ENCODE data around the gene VAMP2.

Gene VAMP2

DNA sequence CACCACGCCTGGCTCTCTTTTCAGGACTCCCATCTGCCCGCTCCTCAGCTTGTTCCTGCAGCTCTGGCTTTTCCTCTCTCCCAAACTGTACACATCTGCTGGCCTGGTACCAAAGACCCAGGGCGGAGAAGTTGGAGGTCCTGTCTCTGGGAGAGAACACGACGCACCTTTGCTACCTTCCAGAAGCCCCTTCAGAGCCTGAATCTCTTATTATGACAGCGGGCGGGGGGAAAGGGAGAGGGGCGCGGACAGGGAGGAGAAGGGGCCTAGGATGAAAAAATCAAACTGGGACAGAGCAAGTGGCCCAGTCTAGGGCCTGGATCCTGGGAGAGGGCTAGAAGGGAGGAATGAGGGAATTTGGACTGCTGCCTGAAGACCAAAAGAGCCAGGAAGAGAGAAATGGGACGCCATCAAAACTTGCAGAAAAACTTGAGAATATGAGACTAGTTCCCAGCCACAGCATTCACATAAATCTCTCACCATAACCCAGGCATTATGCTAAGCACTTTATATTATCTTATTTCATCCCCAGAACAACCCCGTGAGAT is 8.1 kb downstream of the VAMP2 start:
- ATAC-seq, result no peak

DNA sequence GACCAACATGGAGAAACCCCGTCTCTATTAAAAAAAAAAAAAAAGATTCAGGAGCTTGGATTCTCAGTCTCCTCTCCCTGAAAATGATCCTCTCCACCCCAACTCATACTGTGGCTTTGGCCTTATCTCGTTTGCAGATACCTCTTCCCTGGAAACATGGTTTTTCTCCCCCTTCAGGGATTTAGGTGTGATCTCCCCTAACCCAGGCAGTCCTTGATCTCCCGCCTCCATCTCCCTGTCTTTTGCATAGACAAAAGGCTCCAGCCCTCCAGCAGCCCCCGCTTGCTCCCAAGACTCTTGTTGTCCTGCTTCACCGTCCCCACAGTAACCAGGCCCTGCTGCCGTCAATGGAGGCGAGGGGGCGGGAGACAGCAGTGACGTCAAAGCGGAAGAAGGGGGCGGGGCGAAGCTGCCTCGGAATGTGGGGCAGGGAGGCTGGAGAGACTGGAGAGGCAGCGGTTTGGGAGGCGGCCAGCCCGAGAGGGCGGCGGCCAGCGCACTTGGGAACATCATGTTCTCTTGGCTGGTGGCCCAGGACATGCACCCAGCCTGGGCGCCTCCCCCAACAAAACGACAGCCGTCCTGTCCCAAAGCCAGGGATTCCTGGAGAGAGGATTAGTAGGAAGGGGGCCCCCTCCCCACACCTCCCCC is 8.7 kb downstream of the VAMP2 start:
- ATAC-seq, result no peak

DNA sequence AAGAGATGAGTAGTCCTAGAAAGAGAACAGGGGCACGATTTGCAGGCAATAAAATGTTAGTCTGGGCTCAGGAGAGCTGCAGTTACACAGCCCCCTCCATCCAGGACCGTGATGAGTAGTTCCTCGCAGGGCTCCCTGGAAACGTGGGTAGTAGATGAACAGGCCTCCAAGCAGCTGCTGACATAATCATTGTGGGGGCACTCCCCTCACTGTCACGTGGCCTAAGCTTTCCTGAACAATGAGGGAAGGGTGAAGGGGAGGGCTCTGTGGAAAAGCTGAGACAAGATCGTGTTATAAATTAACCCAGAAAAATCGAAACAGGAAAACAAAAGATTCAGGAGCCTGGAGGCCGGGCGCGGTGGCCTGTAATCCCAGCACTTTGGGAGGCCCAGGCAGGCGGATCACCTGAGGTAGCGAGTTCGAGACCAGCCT is 9.2 kb downstream of the VAMP2 start:
- no peak for ATAC-seq

- ATAC-seq, result no peak
Observed at GRCh38 chr17:8153031-8153451, 9.7 kb downstream of the VAMP2 start.

DNA sequence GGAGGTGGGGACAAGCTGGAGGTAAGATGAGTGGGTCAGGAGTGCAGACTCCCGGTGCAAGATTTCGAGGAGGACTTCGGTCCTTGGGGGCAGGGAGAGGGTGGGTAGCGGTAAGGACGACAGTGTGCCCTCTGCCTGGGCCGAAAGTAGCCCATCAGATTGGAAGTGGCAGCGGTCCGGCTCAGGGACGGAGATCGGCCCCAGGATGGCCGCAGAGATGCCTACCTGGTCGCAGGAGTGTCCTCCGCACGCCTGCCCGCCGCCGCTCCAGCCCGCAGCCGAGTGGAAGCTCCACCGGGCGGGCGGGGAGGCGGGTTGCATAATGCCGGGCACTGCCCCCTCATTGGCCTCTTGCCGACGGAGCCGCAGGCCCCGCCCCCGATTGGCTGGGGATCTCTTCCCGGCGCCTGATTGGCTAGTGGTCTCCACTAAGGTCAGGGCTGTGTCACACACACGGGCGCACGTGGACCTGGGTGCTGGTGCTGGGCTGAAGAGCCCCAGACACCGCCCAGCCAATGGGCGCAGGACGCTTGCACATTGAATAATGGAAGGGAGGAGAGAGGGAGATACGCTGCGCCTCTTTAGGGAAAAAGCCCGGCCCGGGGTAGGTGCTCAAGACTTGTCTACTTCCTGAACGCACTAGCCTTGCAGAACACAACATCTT is 10.5 kb downstream of the VAMP2 start, which contains the start of gene PER1:
Gene PER1 (minus strand): TSS at position 293 of the 664 bp plus-strand sequence. CDS start 1,698 bp downstream, outside the sequence.
- ATAC-seq, result peak; percentile 37 to 44

DNA sequence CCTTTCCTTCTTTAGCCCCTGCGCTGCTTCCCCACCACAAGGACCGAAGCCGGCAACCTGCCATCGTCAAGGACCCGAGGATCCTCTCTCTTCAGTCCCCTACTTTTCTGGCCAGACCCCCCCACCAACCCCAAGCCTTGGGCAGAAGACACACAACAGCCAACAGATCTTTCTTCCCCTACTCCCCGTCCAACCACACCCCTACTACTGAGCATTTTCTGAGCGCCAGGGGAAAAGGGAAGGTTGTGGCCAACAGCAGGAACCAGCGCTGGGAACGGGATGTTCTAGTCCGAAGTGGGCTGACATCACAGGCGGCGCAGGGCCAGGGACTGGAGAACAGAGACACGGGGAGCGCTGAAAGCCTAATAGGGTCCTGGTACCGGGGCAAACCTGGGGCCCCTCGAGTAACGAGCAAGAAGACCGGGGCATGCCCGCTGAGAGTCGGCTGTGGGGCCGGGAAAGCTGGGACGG is 11.1 kb downstream of the VAMP2 start:
- no peak for ATAC-seq

- ATAC-seq, result peak; percentile 41 to 54
Observed at GRCh38 chr17:8151120-8151640, 11.6 kb downstream of the VAMP2 start.

DNA sequence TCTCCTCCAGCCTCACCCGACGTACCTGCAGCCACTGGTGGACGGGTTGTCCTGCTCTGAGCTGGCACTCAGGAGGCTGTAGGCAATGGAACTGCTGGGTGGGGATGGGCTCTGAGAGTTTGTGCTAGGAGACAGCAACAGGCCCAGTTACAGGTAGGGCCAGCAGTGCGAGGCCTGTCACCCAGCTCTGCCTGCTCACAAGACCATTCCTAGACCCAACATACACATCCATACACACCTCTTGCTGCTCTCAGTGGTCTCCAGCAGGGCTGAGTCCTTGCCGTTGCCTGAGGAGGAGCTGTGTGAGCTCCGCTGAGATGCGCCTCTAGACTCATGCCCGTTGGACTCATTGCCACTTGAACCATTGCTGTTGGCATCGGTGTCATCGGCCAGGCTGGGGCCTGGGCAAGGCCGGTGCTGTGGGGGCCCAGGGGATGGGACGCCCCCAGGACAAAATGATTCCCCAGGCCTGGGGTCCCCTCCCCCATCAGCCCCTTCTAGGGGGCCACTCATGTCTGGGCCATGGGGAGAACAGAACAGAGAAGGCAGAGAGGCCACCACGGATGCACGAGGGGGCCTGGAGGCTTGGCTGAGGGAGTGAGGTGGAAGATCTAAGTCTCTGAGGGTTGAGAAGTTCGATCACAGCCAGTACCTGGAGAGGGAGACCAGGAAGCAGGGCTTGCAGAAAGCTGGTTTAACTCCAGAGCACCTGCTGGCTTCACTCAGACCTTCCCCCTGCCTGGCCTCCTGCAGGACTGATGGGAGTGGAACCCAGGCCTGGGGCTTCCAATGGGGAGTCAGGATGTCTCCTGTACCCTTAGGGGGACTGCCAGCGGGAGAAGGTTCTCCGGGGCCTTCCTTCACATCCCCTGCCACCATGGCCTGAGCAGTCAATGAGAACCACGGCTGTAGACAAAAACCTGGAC is 12.3 kb downstream of the VAMP2 start:
- ATAC-seq, result no peak

GRCh38 chr17:8149419-8150193 is 13.1 kb downstream of the VAMP2 start:
- ATAC-seq, result no peak

GRCh38 chr17:8148560-8148959 is 14.2 kb downstream of the VAMP2 start:
- no peak for ATAC-seq

DNA sequence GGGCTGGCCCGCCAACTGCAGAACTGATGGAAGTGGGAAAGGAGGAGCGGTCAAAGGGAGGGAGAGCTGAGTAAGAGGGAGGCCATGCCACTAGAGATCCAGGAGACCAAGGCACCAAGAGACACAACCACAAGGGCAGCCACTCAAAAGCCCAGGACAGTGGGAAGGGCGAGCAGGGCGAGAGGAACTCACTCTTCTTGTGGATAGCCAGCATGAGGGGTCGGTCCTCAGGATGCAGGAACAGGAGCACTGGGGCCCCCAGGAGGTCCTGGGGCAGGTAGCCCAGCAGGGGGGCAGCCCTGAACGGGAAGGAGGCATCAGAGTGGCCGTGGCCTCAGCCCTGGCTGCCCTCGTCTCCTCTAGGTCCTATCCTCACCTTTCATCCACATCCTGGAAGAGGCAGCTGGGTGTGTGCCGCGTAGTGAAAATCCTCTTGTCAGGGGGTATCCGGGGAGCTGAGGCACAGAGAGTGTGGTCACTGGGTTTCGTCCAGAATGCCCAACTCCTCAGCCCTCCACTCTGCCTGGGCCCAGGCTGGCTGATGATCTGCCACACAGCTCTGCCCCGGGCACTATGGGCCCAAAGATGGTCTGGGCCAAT is 14.8 kb downstream of the VAMP2 start:
- ATAC-seq, result no peak

DNA sequence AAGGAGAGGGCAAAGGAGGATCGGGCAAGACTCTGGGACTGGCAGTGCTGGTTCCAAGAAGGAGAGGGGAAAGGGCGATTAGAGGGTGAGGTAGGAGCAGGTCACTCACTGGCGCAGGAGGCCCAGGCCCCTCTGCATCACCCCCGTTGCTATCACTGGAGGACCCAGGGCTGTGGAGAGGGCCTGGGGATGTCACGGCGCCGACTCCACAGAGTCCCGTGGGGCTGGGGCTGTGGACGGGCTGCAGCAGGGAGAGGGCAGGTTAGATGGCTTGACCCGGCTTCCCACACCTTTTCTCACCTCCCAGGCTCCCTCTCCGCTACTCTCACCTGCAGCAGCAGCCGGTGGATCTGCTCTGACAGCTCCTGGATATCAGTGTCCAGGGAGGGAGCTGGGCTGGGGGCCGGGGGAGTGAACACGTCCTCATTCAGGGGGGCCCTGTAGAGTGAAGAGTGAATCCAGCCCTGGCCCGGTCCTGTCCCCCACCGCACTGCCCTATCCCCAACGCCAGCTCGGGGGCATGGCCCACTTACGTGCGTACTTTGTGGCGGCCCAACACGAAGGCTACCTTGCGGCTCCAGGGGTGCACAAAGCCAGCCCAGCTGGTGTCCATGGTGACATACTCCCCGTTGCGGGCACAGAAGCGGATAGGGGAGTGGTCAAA is 15.5 kb downstream of the VAMP2 start:
- ATAC-seq, result no peak

DNA sequence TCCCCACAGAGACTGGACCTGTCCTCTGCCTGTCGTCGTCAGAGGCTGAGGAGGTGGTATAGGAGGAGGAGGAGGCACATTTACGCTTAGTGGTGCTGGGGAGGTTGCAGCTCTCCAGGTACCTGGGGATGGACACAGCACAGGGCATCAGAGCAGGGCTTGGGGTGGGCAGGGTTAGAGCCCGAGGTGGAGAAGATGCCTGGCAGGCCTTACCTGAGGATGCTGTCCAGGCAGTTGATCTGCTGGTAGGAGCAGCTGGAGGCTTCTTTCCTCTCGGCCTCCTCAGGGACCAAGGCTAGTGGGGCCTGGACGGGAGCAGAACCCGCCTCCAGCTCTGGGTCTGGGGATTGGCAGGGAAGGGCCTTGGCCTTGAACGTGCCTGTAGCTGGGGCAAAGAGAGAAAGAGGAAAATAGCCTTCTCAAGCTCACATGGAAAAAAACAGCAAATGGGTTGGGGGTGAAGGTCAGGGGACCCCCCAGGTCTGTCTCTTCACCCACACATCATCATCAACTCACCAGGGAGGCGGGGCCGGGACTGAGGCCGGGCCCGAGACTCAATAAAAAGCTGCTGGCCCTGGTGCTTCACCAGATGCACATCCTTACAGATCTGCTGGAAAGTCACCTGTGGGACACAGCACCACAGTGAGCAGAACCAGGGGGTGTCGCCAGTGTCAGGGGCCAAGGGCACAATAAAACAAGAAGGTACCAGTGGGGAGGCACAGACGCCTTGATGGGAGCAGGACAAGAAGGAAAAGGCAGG is 16.2 kb downstream of the VAMP2 start:
- ATAC-seq, result no peak

DNA sequence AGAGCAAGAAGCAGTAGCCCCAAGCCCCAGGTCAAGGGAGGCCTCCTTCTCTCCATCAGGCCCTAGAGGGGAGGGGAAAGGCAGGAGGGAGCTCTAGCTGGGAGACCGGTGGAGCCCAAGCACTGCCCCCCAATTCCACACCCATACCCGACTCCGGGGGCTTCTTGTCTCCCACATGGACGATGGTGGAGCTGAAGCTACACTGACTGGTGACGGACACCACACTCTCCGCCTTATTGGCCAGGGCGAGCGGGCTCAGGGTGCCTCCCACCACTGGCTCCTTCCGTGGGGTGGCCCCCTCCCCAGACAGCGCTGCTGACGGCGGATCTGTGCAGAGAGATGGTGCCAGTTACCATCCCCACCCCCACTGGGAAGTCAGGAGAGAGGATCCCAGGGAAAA is 16.9 kb downstream of the VAMP2 start:
- ATAC-seq, result no peak

GRCh38 chr17:8144401-8145231 is 18.1 kb downstream of the VAMP2 start:
- ATAC-seq, result no peak

DNA sequence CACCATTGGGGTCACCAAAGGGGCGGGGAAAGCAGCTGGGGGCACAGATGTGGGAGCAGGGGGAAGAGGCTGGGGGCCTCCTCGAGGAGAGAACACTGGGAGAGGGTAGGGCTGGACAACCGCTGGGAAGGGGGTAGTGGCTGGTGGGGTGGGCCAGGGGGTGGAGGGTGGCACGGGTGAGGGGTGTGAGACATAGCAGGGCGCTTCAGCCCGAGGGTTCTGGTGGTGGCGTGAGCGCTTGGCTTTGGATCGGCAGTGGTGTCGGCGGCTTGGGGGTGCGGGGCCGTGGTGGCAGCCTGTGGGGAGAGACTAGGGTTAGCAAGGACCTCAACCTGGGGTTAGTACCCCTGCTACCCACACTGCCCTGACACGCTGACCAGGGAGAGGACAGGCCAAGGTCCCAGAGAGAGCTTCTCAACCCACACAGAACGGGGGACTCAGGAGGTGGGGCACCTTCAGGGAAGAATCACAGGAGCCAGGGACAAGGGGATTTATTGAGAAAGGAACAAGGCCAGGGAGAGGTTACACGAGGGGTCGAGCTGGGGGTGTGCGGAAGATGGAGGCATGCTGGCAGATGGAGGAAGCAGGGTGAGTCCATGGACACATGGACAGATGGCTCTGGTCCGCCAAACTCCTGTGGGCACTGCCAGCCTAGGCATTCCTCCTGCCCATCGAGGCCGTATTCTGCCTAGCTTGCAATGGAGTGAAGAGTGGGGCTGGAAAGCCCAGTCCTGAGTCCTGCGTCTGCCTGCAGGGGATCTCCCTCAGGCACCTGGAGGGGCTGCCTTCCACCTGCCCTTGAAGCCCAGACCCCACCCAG is 19.0 kb downstream of the VAMP2 start:
- ATAC-seq, result no peak

DNA sequence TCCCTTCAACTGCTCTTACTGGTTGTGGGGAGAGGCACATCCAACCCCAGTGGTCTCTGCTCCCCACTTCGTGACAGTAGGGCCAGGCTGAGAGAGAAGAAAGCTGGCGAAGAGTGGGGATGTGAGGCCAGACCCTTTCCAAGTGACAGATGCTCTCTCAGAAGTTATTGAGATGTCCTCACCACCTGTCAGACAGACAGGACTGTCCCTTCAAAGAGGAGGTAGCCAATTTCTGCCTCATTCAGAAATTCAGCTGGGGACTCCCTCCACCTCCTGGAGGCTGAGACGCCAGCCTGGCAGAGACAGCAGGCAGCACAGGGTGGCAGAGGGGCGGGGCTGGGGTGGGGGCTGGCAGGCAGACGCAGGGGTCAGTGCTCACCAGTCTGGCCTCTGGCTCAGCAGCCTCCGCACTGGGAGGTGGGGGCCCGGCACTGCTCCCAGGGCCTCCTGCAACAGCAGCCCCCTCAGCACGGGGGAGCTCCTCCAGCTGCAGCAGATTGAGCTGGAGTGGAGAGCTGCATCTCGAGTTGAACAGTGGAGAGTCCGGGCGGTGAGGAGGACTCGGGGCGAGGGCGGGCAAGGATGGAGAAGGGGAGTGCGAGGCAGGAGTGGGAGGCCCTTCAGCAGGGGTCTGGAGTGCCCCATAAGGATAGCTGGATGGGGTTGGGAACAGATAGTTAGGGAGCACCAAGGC is 19.7 kb downstream of the VAMP2 start:
- no peak for ATAC-seq

All from activated CD4-positive, CD25-positive, alpha-beta regulatory T cell treated with anti-CD3 and anti-CD28 coated beads, Interleukin-2, amount 50 U/mL, for 24 hours (primary cell).